GM12891 (cell line): Measurements from ENCODE around the gene PCDH12.

ENCODE experiments used
- POLR2A ChIP-seq: IDR thresholded peaks from 2 replicates; pipeline ENCODE4 v1.6.1; 2011; ENCODE audit warnings: low read depth, low read length, control low read depth
- POLR2AphosphoS5 ChIP-seq: IDR thresholded peaks from 2 replicates; pipeline ENCODE4 v1.6.1; 2011; ENCODE audit warnings: low read depth, low read length, control low read depth

GRCh38 chr5:141928051-141928450, 30.0 kb downstream of the PCDH12 start:
- no peak for TF ChIP-seq POLR2AphosphoS5
- TF ChIP-seq POLR2A: no peak
